Heart left ventricle (tissue), 16 donors: ENCODE measurements around the gene TMEM267. TPM values are rescaled to one million over a fixed set of nuclear protein-coding genes. Genes with fewer than 3 reads are reported as not detected.

ENCODE experiments used
- ATAC-seq, 4 donors: fragments of 200-7000 bp; cut with Tn5 transposase; one replicate each; pipeline ENCODE4 v1.9.1; 2020 to 2022; ENCODE audit warnings: moderate library complexity in 4 of 4, mild to moderate bottlenecking in 3 of 4, moderate number of reproducible peaks in 1 of 4
- DNase-seq, 5 donors: peaks; one replicate each; pipeline ENCODE4 v3.0.0-alpha.2; 2020
- H3K27ac ChIP-seq, 12 donors: fragments of 200-600 bp; sonication (generic) in 4 of 12; one replicate each; pipeline versions ENCODE4 v1.5.0 to v1.8.0; 2016 to 2022; ENCODE audit warnings: mild to moderate bottlenecking in 2 of 12
- H3K27me3 ChIP-seq, 9 donors: fragments of 200-600 bp; sonication (generic) in 2 of 9; one replicate each; pipeline versions ENCODE4 v1.5.1 to v1.8.0; 2016 to 2022; ENCODE audit warnings: mild to moderate bottlenecking in 3 of 9
- H3K36me3 ChIP-seq, 9 donors: fragments of 200-600 bp; sonication (generic) in 2 of 9; one replicate each; pipeline versions ENCODE4 v1.5.0 to v1.8.0; 2018 to 2022; ENCODE audit warnings: mild to moderate bottlenecking in 2 of 9
- H3K4me1 ChIP-seq, 12 donors: fragments of 200-600 bp; sonication (generic) in 4 of 12; one replicate each; pipeline versions ENCODE4 v1.5.0 to v1.8.0; 2016 to 2022; ENCODE audit warnings: mild to moderate bottlenecking in 3 of 12
- H3K4me3 ChIP-seq, 12 donors: fragments of 200-600 bp; sonication (generic) in 4 of 12; one replicate each; pipeline versions ENCODE4 v1.5.0 to v1.8.0; 2017 to 2022; ENCODE audit warnings: mild to moderate bottlenecking in 9 of 12, moderate library complexity in 4 of 12
- H3K9me3 ChIP-seq, 12 donors: fragments of 200-600 bp; sonication (generic) in 4 of 12; one replicate each; pipeline versions ENCODE4 v1.5.0 to v1.8.0; 2016 to 2022; ENCODE audit warnings: mild to moderate bottlenecking in 1 of 12
- CTCF ChIP-seq, 12 donors: fragments of 200-600 bp; sonication (generic) in 4 of 12; IDR thresholded peaks; one replicate each; pipeline versions ENCODE4 v1.5.0 to v1.8.0; 2018 to 2022; ENCODE audit warnings: antibody characterized with exemption in 12 of 12, mild to moderate bottlenecking in 5 of 12
- POLR2A ChIP-seq, 2 donors: fragments of 450-650 bp; IDR thresholded peaks; one replicate each; pipeline ENCODE4 v1.6.1; 2017; ENCODE audit warnings: antibody characterized with exemption in 2 of 2, mild to moderate bottlenecking in 2 of 2, moderate library complexity in 2 of 2
- WGBS, 4 donors: extraction: QIAGEN DNeasy Blood & Tissue Kit in 2 of 4; methylation state at CpG; one replicate each; pipeline versions ENCODE4 v1.1.5 to v1.1.7; 2013 to 2018; 5-methylcytosine and 5-hydroxymethylcytosine counted together
- intact Hi-C, 10 donors: fragments of 100-400 bp; cut with DNase I; formaldehyde crosslinking; loops; one replicate each; pipeline versions ENCODE4 v1.11.1 to v1.14.2; 2022
- polyA plus RNA-seq, 2 donors: library from polyadenylated mRNA; stranded (reverse); fragments of 200-250 nt; gene quantifications; one replicate each; pipeline ENCODE4 v1.2.3, GENCODE V29; 2013
- total RNA-seq, 9 donors: library from RNA; depleted of rRNA in 2 of 9; stranded (reverse); fragments of >200 nt in 2 of 9; fragmentation: NEBNext Ultra II Directional in 3 of 9; extraction: Animal tissue kit (Norgen Biotek cat#: 25700) in 3 of 9; gene quantifications; one replicate each; pipeline versions ENCODE4 v1.1.0 to v1.2.4, GENCODE V29; 2016 to 2023
- donor health status: ischemic (EF 13 %, LVEDD 7.1; RV severe dilation, severe dysfunction).
- donor health status: healthy with polysubstance abuse.
- donor health status: DM: no; HTN: yes; CAD: no.
- donor health status: DM: no; HTN: no; CAD: no.
- donor health status: ischemic (EF 25% LVEDD 6.9; RV normal size, moderate dysfunction).
- donor health status: ischemic (EF 25% LVEDD 5.7; RV mildly dilated, moderate dysfunction).
- donor health status: healthy.
- donor health status: DM: yes; HTN: yes; CAD: no.
- donor health status: ischemic (EF 35%, LVEDD 5.7; RV mildly dilated, moderate dysfunction).
- donor health status: nonischemic (EF 11% LVEDD 7.7; RV severe dilation, severe dysfunction).
- donor health status: DM: yes; HTN: yes; CAD: no.
- donor health status: PGD.
- donor health status: ischemic (EF 29% LVEDD 5.4; RV normal size, mild dysfunction).
- donor health status: nonischemic (EF 23%, LVEDD 6.1; RV moderate dilation, normal function).

TMEM267 gene
- total and polyA plus RNA-seq, 11 donors = 3.8 to 9.5 (median 6.8) TPM

GRCh38 chr5:43432486-43433375 is 50.9 kb downstream of the TMEM267 start:
- peaks cover 0 to 15% (median 5%) of the 10 kb centered on the region in 12 donors for H3K4me1 ChIP-seq
- no peaks in the 10 kb centered on the region for H3K27me3 ChIP-seq
- TF ChIP-seq CTCF (IDR thresholded peaks at IDR 0.05) (no peak), POLR2A (IDR thresholded peaks at IDR 0.05) (no peak)
- 72 to 84% (median 82%) methylated on average over 3 of the region's 3 CpGs for WGBS, 4 donors
- intact Hi-C loops = no loop called here
- no peaks in the 10 kb centered on the region for H3K36me3 ChIP-seq
- H3K4me3 ChIP-seq = no peak overlapping the region
- H3K27ac ChIP-seq = no peak overlapping the region
- peak; percentile 64 to 91 (median 74) for ATAC-seq
- DNase-seq = peak; percentile 6 to 61 (median 36)
- peaks cover 0 to 4% (median 0%) of the 10 kb centered on the region in 12 donors for H3K9me3 ChIP-seq

- Histone ChIP-seq H3K4me3 (no peak overlapping the region), H3K4me1 (peaks cover 0 to 15% (median 5%) of the 10 kb centered on the region in 12 donors), H3K36me3 (no peaks in the 10 kb centered on the region), H3K27ac (no peak overlapping the region), H3K27me3 (no peaks in the 10 kb centered on the region), H3K9me3 (no peaks in the 10 kb centered on the region)
- intact Hi-C loops = no loop called here
- no peak for ATAC-seq
- WGBS, 4 donors = 82 to 93% (median 87%) methylated on average over 2 of the region's 2 CpGs
- no peak for DNase-seq
- TF ChIP-seq CTCF (IDR thresholded peaks at IDR 0.05) (no peak), POLR2A (IDR thresholded peaks at IDR 0.05) (no peak)
Observed at GRCh38 chr5:43429706-43430105, 54.0 kb downstream of the TMEM267 start.

- Histone ChIP-seq H3K4me3 (no peak overlapping the region), H3K36me3 (no peaks in the 10 kb centered on the region), H3K27ac (no peak overlapping the region), H3K27me3 (no peaks in the 10 kb centered on the region), H3K4me1 (peaks cover 0 to 15% (median 5%) of the 10 kb centered on the region in 12 donors), H3K9me3 (no peaks in the 10 kb centered on the region)
- DNase-seq = no peak
- intact Hi-C loops = no loop called here
- TF ChIP-seq POLR2A (IDR thresholded peaks at IDR 0.05) (no peak), CTCF (IDR thresholded peaks at IDR 0.05) (no peak)
- 75 to 84% (median 82%) methylated on average over 7 of the region's 7 CpGs for WGBS, 4 donors
- no peak for ATAC-seq
Observed at GRCh38 chr5:43429016-43429415, 54.6 kb downstream of the TMEM267 start.

- WGBS, 4 donors = 75 to 79% (median 77%) methylated on average over 4 of the region's 4 CpGs
- no peaks in the 10 kb centered on the region for H3K27me3 ChIP-seq
- intact Hi-C loops = no loop called here
- DNase-seq (no peak), ATAC-seq (no peak)
- no peak overlapping the region for H3K27ac ChIP-seq
- no peak overlapping the region for H3K4me3 ChIP-seq
- H3K36me3 ChIP-seq = no peaks in the 10 kb centered on the region
- TF ChIP-seq POLR2A (IDR thresholded peaks at IDR 0.05) (no peak), CTCF (IDR thresholded peaks at IDR 0.05) (no peak)
- H3K4me1 ChIP-seq = peaks cover 0 to 2% (median 0%) of the 10 kb centered on the region in 12 donors
- no peaks in the 10 kb centered on the region for H3K9me3 ChIP-seq
Observed at GRCh38 chr5:43427306-43427705, 56.4 kb downstream of the TMEM267 start.
